Measurements from ENCODE around the gene TBCCD1.

GRCh38 chr3:186589856-186590579 lies 22.9 kb upstream of the TBCCD1 start:
- TF ChIP-seq CTCF (conservative IDR thresholded peaks at IDR 0.05 in 1 of 2, IDR thresholded peaks at IDR 0.05 in 1 of 2; ENCODE audit: low read depth in 1 of 2, low read length in 2 of 2) (no peak), EZH2 (IDR thresholded peaks at IDR 0.05; ENCODE audit: low read length, missing control alignments) (no peak)
